SK-N-SH treated with all-trans-retinoic acid at 6 μM for 48 hours (cell line): ENCODE measurements around the gene PAEP.

Source experiments
- ARNTL ChIP-seq: fragments of 450-650 bp; formaldehyde crosslinking; IDR thresholded peaks from 2 replicates; pipeline ENCODE4 v1.5.0; 2020; ENCODE audit warnings: low read depth, mild to moderate bottlenecking, moderate library complexity, borderline replicate concordance
- CREB5 ChIP-seq: fragments of 250-450 bp; sonication (Bioruptor Pico); IDR thresholded peaks from 2 replicates; pipeline ENCODE4 v1.5.1; 2020; ENCODE audit warnings: low read depth, mild to moderate bottlenecking, moderate library complexity
- CSDC2 ChIP-seq: fragments of 250-450 bp; sonication (Bioruptor Pico); IDR thresholded peaks from 2 replicates; pipeline ENCODE4 v1.5.0; 2020; ENCODE audit warnings: mild to moderate bottlenecking, moderate library complexity
- PATZ1 ChIP-seq: fragments of 250-450 bp; sonication (Bioruptor Pico); IDR thresholded peaks from 2 replicates; pipeline ENCODE4 v1.8.0; 2020; ENCODE audit warnings: mild to moderate bottlenecking, moderate library complexity, borderline replicate concordance
- POU6F1 ChIP-seq: fragments of 250-450 bp; sonication (Bioruptor Pico); IDR thresholded peaks from 2 replicates; pipeline ENCODE4 v1.8.0; 2021; ENCODE audit warnings: low read depth, mild to moderate bottlenecking, moderate library complexity, borderline replicate concordance
- PPARA ChIP-seq: fragments of 250-450 bp; sonication (Bioruptor Pico); IDR thresholded peaks from 2 replicates; pipeline ENCODE4 v1.5.0; 2020; ENCODE audit warnings: mild to moderate bottlenecking, borderline replicate concordance
- RARB ChIP-seq: fragments of 250-450 bp; sonication (Bioruptor Pico); IDR thresholded peaks from 2 replicates; pipeline ENCODE4 v1.8.0; 2021; ENCODE audit warnings: mild to moderate bottlenecking, moderate library complexity
- TSHZ2 ChIP-seq: fragments of 250-450 bp; sonication (Bioruptor Pico); IDR thresholded peaks from 2 replicates; pipeline ENCODE4 v1.5.0; 2020; ENCODE audit warnings: mild to moderate bottlenecking, moderate library complexity
- ZC3H10 ChIP-seq: fragments of 250-450 bp; sonication (Bioruptor Pico); IDR thresholded peaks from 2 replicates; pipeline ENCODE4 v1.5.1; 2021; ENCODE audit warnings: mild to moderate bottlenecking, moderate library complexity
- ZFP30 ChIP-seq: fragments of 450-650 bp; formaldehyde crosslinking; IDR thresholded peaks from 2 replicates; pipeline ENCODE4 v1.5.0; 2022; ENCODE audit warnings: mild to moderate bottlenecking, moderate library complexity
- ZNF565 ChIP-seq: fragments of 450-650 bp; formaldehyde crosslinking; conservative IDR thresholded peaks from 2 replicates; pipeline ENCODE4 v1.5.0; 2020; ENCODE audit warnings: low read depth, mild to moderate bottlenecking, moderate library complexity
- ZNF70 ChIP-seq: fragments of 450-650 bp; formaldehyde crosslinking; IDR thresholded peaks from 2 replicates; pipeline ENCODE4 v1.5.0; 2020; ENCODE audit warnings: mild to moderate bottlenecking, moderate library complexity
- ZNF8 ChIP-seq: fragments of 450-650 bp; formaldehyde crosslinking; IDR thresholded peaks from 2 replicates; pipeline ENCODE4 v1.5.0; 2020; ENCODE audit warnings: mild to moderate bottlenecking, moderate library complexity

GRCh38 chr9:135570456-135570855, 8.9 kb downstream of the PAEP start:
- TF ChIP-seq ZNF70 (CRISPR knock-in tag) (no peak), ZNF565 (no peak), ZC3H10 (CRISPR knock-in tag) (no peak), PPARA (CRISPR knock-in tag) (no peak), PATZ1 (no peak), ARNTL (no peak), TSHZ2 (CRISPR knock-in tag) (no peak), ZFP30 (CRISPR knock-in tag) (no peak), RARB (CRISPR knock-in tag) (no peak), CREB5 (CRISPR knock-in tag) (no peak), CSDC2 (no peak), POU6F1 (CRISPR knock-in tag) (no peak), ZNF8 (no peak)
